Bone marrow (tissue), 2 donors: ENCODE results near the gene DUSP3.
A peak's percentile ranks its signal among the peaks of the same experiment; 100 is the strongest.

Experiments
- DNase-seq, 2 donors: peaks; one replicate each; lab custom pipeline; 2025; lab: John Stamatoyannopoulos, UW

The DUSP3 gene

DNA sequence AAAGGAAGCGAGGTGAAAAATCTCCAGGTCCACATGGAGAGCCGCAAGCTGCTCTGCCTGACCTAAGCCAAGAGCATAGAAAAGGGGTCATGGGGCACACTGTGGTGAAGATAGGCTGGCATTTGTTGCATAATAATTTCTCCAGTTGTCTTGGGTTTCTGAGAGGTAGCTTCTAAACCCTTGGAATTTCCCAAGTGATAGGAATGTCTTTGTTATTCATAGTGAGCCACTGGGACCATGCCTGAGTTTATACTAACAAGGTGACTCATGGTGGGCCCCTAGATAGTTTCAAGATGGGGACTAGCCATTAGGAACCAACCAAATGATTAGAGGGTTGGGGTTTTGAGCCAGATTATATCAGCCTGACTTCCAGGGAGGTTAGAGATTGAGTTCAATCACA lies 45.8 kb downstream of the DUSP3 start:
- DNase-seq, result no peak

DNA sequence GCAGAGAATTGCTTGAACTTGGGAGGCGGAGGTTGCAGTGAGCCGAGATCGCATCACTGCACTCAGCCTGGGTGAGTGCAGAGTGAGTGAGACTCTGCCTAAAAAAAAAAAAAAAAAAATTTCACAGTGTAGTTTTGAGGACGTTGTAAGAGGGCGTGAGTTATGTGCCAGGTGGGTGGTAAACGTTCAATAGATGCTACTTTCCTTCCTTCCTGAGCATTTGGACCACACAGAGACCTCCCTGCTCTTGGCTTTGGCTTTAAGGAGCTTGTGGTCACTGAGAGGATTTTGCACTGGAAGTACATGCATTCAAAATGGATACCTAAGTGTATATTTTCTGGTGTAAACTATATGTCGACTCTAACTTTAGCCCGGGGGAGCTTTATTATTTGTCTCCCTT lies 50.7 kb downstream of the DUSP3 start:
- DNase-seq, result no peak

DNA sequence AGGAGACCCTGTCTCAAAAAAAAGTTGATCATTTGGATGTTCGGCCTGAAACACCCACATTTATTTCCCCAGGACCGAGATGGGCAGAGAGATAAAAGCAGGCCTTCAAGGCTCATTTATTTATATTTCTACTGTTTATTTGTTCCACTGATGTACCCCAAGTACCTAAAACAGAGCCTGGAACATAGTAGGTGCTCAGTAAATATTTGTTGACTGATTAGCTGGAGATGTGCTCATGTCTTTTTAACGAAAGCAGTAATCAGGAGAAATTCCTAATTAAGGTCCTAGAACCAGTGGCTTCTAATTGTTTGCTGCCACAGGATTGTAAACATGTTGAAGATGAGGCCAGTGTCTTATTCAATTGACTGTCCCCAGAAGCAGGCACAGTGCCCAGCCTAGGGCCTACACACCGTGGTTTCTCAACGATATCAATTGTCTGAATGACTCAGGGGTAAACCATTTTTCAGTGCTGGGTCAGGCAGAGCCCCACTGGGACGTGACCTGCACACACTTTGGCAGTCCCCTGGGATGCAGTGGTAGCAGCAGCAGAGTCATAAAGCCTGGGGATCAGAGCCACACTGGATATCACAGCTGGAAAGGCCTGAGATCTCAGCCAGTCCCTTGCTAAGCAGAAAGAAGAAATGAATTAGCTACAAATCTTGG lies 54.9 kb downstream of the DUSP3 start:
- no peak for DNase-seq

DNA sequence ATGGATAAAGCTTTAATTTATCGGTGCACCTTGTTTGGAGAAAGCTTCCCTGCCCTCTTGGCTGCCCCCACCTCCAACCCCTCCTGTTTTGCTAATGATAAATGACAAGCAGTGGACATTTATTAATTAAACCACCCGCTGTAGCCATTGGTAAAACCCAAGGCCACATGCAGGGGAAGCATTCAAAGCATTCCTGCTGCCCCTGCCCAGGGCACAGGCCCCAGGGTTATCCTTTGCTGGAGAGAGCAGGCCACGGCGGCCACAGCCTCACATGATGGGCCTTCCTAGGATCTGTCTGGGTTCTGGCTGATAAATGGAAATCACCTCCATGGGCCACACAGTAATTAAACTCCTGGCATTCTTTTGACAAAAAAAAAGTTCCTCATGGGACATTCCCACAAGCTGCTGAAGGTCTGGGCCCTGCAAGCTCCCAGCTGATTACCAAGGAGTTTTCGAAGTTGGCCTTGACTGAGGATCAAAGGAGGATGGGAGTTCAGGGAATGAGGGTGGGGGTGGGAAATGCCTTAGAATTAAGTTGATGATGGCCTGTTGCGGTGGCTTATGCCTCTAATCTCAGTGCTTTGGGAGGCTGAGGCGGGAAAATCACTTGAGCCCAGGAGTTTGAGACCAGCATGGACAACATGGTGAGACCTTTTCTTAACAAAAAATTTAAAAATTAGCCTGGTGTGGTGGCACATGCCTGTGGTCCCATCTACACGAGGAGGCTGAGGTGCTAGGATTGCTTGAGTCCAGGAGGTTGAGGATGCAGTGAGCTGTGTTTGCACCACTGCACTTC lies 55.7 kb downstream of the DUSP3 start:
- no peak for DNase-seq

DNA sequence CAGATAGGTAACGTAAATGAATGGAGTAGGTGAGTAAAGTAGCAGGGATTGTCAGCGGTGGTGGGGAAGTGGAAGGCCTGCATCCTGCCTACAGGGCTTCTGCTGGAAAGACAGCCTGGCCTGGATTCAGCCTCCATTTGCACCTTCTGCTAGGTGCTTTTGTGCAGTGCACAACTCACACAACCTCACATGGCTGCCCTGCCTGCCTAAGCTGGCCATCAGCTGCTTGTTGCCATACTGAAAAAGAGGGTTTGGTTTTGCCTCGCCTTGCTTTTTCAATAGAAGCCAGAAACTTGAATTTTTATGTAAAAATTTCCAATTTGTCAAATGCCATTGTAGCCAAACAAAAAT lies 56.5 kb downstream of the DUSP3 start:
- no peak for DNase-seq

DNA sequence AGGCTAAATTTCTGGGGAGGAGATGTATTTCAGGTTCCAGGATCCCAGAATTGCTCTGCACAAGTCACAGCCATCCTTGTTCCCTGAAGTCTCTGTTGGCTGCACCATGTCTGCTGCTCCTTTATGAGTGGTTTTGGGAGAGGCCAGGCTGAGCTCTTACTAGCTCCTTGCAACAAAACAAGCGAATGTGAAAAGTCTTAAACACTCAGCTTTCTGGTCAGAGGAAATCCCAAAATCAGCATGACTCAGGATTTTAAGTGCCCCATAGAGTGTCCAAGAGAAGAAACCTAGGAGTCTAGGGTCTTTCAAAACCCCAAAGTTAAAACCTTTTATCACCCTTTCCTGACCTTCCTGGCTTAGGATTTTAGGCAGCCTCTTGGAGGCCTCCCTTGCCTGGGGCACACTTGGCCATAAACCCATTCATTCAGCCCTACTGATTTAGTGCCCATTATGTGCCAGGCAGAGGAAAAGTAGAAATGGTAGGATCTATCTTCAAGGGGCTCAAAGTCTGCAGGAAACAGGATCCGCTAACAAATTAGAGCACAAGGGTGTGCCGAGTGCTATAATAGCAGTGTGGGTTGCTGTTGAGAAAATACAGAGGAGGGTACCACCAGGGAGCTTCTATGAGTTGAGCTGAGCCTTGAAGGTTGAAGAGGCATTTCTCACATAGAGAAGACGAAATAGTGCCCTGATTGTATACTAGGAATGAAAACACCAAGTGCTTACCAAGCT lies 57.1 kb downstream of the DUSP3 start:
- no peak for DNase-seq

DNA sequence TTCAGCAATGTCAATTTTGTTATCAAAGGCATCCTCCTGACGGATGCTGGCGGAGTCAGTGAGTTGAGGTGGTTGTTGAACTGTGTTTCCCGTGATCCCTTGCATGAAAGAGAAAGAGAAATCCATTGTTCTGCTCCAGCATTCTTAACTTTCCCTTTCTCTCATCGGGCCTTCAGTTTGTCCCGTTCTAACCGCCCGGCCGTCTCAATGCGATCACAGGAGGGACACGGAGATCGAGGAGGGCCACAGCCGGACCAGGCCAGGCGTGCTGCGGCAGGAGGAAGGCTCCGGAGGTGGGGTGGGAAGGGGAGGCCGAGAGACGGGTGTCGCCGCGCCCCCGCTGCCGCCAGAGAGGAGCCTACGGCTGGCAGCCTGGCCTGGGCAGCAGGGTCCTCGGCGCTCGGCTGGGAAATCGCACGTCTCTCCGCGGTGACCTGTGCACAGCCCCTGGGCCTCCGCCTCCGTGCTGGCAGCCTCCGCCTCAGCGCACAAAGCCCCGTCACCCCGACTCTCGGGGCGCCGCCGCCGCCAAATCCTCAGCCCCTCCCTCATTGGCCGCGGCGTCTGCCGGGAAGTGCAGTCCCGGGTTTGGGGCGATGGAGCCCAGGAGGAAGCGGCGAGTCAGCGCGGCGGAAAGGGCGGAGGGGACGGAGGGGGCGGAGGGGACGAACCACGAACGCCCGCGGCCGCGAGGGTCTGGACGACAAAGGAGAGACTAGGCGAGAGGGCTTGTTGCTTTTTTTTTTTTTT lies 58.3 kb downstream of the DUSP3 start:
- DNase-seq, result peak; percentile 43 to 50

DNA sequence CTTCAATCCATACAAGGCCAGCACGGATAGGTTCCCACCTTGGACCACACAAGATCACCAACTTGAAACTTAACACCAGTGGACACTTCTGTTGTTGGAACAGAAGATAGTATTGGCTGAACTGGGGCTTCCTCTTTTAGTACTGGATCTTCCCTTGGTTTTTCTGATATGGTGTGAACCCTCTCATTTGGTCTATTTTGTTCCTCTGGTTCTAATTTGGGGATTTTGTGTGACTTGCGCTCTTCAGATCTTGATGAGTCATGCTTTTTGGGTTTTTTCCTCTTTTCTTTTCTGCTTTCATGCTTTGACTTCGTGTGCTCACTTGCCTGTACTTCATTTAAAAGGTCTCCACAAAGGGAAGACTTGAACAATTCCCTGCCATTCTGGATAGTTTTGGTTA lies 59.2 kb downstream of the DUSP3 start:
- DNase-seq, result peak in 1 of 2 donors; percentile 92

DNA sequence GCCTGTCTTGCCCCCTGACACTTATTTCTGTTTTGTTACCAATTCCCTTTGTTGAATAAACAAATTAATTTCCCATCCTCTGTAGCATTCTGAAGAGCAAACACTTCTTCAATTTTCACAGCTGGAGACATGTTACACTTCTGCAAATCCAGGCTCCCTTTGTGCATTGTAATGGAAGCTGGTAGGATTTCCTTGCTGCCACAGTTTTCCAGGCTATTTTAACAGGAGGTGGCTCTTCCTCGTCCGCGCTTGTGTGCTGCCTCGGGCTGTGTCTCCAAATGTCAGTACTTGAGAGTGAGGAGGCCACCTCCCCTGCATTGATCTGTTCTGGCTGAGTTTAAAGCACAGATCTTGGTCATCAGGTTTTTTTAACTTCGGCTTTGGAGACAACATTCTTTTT lies 60.2 kb downstream of the DUSP3 start:
- DNase-seq, result no peak

DNA sequence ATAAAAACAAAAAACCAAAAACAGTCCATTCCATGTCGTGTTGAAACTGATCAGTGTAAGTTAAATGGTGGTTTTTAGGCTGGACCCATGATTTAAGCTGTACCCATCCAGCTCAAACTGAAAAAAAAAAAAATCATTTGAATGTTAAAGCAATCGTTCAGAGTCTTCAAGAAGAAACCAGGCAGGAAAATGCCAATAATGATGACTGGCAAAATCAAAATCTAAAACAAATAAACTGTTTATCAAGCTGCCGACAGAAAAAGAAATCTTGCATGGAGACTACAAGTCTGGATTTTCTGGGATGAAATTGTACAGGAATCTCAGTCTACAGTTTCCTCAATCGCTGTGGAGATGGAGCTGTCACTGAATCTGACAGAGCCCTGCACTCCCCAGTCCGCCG lies 60.9 kb downstream of the DUSP3 start:
- no peak for DNase-seq
